ENCODE data around the gene SSH2. TPM values are rescaled to one million over a fixed set of nuclear protein-coding genes. Genes with fewer than 3 reads are reported as not detected.

Gene SSH2
- total and polyA plus RNA-seq, 9 of the 15 experiments (the other 6 are each of a cell fraction or from before 2014, with no cell fraction given): 3.9 to 16.1 (median 10.2) TPM

GRCh38 chr17:29931231-29931932 lies 1.4 kb upstream of the SSH2 start (continued):
- TF ChIP-seq CHD7 (IDR thresholded peaks at IDR 0.05; ENCODE audit: low read depth, low read length) (no peak), KLF1 (tag; IDR thresholded peaks at IDR 0.05) (no peak), YY1 (IDR thresholded peaks at IDR 0.05; ENCODE audit: borderline replicate concordance in 1 of 3, control insufficient read depth in 1 of 3, extremely low read depth in 1 of 3, insufficient read depth in 3 of 3, insufficient read length in 1 of 3, insufficient replicate concordance in 2 of 3, low read depth in 1 of 3, low read length in 2 of 3) (peak in 1 of 3 experiments; percentile 11), POLR2AphosphoS2 (IDR thresholded peaks at IDR 0.05; ENCODE audit: low read length) (no peak), ZNF551 (CRISPR knock-in tag; IDR thresholded peaks at IDR 0.05) (no peak), GTF3C2 (IDR thresholded peaks at IDR 0.05; ENCODE audit: borderline replicate concordance, extremely low read depth, insufficient read length) (no peak), SMARCE1 (IDR thresholded peaks at IDR 0.05) (no peak), CTCFL (IDR thresholded peaks at IDR 0.05; ENCODE audit: borderline replicate concordance, insufficient read depth, low read depth, low read length, poor library complexity, severe bottlenecking) (peak; percentile 51)
